RWPE2 (cell line): ENCODE measurements around the gene ADRA2C.

ENCODE experiments used
- ATAC-seq: fragments of 200-7000 bp; cut with Tn5 transposase; 3 replicates; pipeline ENCODE4 v1.9.1; 2021; ENCODE audit warnings: low read depth
- DNase-seq: peaks from one replicate; pipeline ENCODE4 v3.0.0-alpha.2; 2020; ENCODE audit warnings: low spot score
- H3K27ac ChIP-seq: fragments of 450-650 bp; 2 replicates; pipeline ENCODE4 v1.5.1; 2017; ENCODE audit warnings: mild to moderate bottlenecking; ENCODE audit not compliant: poor library complexity, severe bottlenecking
- H3K27me3 ChIP-seq: fragments of 250-450 bp; sonication (Bioruptor Pico); 2 replicates; pipeline ENCODE4 v1.5.1; 2021; ENCODE audit warnings: mild to moderate bottlenecking, moderate library complexity; ENCODE audit not compliant: insufficient read depth, poor library complexity, severe bottlenecking
- H3K36me3 ChIP-seq: fragments of 250-450 bp; sonication (Bioruptor Pico); 2 replicates; pipeline ENCODE4 v1.5.1; 2020; ENCODE audit warnings: low read depth, mild to moderate bottlenecking, moderate library complexity
- H3K4me1 ChIP-seq: fragments of 250-450 bp; sonication (Bioruptor Pico); 2 replicates; pipeline ENCODE4 v1.5.1; 2021; ENCODE audit warnings: mild to moderate bottlenecking, moderate library complexity; ENCODE audit not compliant: insufficient read depth, poor library complexity, severe bottlenecking
- H3K4me3 ChIP-seq: fragments of 250-450 bp; sonication (Bioruptor Pico); 2 replicates; pipeline ENCODE4 v1.5.1; 2021; ENCODE audit warnings: mild to moderate bottlenecking, moderate library complexity; ENCODE audit not compliant: severe bottlenecking
- H3K9me3 ChIP-seq: fragments of 250-450 bp; sonication (Bioruptor Pico); 2 replicates; pipeline ENCODE4 v1.5.1; 2021; ENCODE audit warnings: mild to moderate bottlenecking, moderate library complexity; ENCODE audit not compliant: severe bottlenecking
- CTCF ChIP-seq: fragments of 450-650 bp; IDR thresholded peaks from one replicate; pipeline ENCODE4 v1.5.1; 2017; ENCODE audit warnings: mild to moderate bottlenecking, moderate library complexity; ENCODE audit not compliant: poor library complexity, severe bottlenecking

The ADRA2C gene

GRCh38 chr4:3719836-3720235, 46.3 kb upstream of the ADRA2C start:
- Histone ChIP-seq H3K36me3 (no peaks in the 10 kb centered on the region), H3K27me3 (peaks cover 42% of the 10 kb centered on the region), H3K4me3 (no peak overlapping the region), H3K27ac (no peak overlapping the region), H3K9me3 (peaks cover 2% of the 10 kb centered on the region), H3K4me1 (no peaks in the 10 kb centered on the region)
- ATAC-seq (no peak), DNase-seq (no peak)
- no peak for TF ChIP-seq CTCF

GRCh38 chr4:3720466-3720865, 45.7 kb upstream of the ADRA2C start:
- no peak overlapping the region for H3K27ac ChIP-seq
- H3K4me1 ChIP-seq = no peaks in the 10 kb centered on the region
- no peak for ATAC-seq
- peaks cover 43% of the 10 kb centered on the region for H3K27me3 ChIP-seq
- no peak for DNase-seq
- H3K9me3 ChIP-seq = peaks cover 2% of the 10 kb centered on the region
- no peak for TF ChIP-seq CTCF
- H3K36me3 ChIP-seq = no peaks in the 10 kb centered on the region
- no peak overlapping the region for H3K4me3 ChIP-seq

DNA sequence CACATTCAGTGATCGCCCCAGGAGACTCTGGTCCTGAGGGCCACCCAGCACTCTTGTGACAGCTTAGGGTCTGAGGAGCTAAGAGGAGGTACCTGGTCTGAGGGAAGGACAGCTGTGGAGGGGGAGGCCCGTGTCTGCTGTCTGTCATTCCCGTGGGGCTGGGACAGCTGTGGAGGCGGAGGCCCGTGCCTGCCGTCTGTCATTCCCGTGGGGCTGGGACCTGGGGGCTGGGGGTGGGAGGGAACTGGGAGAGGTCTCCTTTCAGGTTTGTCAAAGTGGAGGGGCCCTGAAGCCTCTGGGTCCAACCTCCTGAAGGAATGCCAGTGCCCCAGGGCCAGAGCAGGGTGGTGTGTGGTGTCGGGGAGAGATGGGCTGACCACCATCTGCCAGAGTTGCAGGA, 45.0 kb upstream of the ADRA2C start:
- H3K9me3 ChIP-seq = peaks cover 2% of the 10 kb centered on the region
- no peaks in the 10 kb centered on the region for H3K4me1 ChIP-seq
- no peak for TF ChIP-seq CTCF
- H3K36me3 ChIP-seq = no peaks in the 10 kb centered on the region
- no peak for ATAC-seq
- no peak overlapping the region for H3K4me3 ChIP-seq
- H3K27ac ChIP-seq = no peak overlapping the region
- peaks cover 46% of the 10 kb centered on the region for H3K27me3 ChIP-seq
- DNase-seq = no peak

DNA sequence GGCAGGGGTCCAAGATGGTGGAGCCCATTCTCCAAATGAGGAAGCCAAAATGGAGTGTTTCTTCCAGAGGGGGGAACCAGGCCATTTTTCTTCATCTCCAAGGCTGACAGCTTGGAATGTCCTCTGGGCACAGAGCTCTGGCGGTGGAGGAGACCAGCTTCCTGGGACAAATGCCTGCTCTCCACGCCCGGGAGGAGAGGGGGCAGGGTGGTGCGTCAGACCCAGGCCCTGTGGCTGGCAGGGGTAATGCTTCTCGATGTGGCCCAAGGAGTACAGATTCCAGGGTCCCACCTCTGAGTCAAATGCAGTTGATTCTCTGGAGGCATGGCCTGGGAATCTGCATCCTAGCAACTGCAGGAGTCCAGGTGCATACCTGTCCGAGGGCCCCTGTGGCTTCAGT, 44.6 kb upstream of the ADRA2C start:
- Histone ChIP-seq H3K4me3 (no peak overlapping the region), H3K9me3 (peaks cover 2% of the 10 kb centered on the region), H3K27me3 (peaks cover 47% of the 10 kb centered on the region), H3K27ac (no peak overlapping the region), H3K4me1 (no peaks in the 10 kb centered on the region), H3K36me3 (no peaks in the 10 kb centered on the region)
- TF ChIP-seq CTCF = no peak
- DNase-seq = no peak
- ATAC-seq = no peak

GRCh38 chr4:3722446-3723231, 43.5 kb upstream of the ADRA2C start:
- ATAC-seq = no peak
- Histone ChIP-seq H3K36me3 (no peaks in the 10 kb centered on the region), H3K4me1 (no peaks in the 10 kb centered on the region), H3K9me3 (peaks cover 2% of the 10 kb centered on the region), H3K27ac (no peak overlapping the region), H3K4me3 (no peak overlapping the region), H3K27me3 (peaks cover 54% of the 10 kb centered on the region)
- no peak for DNase-seq
- TF ChIP-seq CTCF = no peak
